Activated CD4-positive, alpha-beta T cell treated with anti-CD3 and anti-CD28 coated beads for 1 hour (primary cell): ENCODE results near the gene ANKRD34A.

Source experiments
- DNase-seq: peaks from one replicate; pipeline ENCODE4 v3.0.0-alpha.2; 2020

Gene ANKRD34A

DNA sequence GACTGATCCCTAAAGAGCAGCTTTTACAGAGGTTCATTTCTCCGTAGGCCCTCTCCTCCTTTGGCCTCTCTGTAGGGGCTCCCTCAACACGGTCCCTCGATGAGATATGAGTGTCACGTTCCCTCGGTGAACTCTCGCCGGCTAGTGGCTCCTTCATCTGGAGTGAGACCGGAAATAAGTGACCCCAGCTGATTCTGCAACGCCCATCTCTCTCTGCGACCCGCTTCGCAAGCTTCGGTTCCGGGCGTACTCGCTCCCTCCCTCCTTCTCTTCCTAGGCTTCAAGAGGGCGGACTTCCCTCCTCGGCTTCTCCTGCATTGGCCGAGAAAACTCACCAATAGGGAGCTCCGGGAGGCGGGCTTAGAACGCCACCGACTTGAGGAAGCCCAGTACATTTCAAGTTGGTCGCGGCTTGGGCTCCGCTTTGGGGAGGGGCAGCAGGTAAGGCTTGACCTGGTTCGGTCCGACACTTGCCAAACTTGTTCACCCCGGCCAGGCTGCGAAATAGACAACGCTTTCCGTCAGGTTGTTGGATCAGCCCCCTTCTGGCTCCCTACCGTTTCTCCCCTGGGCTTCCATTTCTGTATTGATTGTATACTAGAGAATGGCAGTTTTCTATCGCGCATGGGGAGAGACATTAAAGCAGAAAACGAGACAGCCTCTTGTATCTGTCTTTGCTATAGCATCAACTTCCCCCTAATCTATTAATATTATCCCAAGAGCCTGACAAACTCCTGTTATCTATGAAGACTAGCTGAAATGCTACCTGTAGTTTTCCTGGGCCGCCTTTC is at the start of gene ANKRD34A, which contains the start of gene POLR3GL:
Gene ANKRD34A, minus strand, starts transcription at position 248 of the 791 bp plus-strand sequence. CDS start 2,816 bp downstream, outside the sequence.
Gene POLR3GL, plus strand, starts transcription at position 363 of the 791 bp plus-strand sequence. CDS start 10,176 bp downstream, outside the sequence.
- peak; percentile 81 for DNase-seq

DNA sequence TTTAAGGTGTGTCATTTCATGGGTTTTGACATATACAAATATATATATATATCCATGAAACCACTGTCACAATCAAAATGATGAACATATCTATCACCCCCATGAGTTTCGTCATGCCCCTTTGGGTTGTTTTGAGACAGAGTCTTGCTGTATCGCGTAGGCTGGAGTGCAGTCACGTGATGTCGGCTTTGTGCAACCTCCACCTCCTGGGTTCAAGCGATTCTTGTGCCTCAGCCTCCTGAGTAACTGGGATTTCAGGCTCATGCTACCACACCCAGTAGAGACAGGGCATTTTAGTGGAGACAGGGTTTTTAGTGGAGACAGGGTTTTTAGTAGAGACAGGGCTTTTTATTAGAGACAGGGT is 49.2 kb upstream of the ANKRD34A start:
- DNase-seq = no peak

GRCh38 chr1:146012703-146013558 is 48.6 kb upstream of the ANKRD34A start:
- DNase-seq = no peak

DNA sequence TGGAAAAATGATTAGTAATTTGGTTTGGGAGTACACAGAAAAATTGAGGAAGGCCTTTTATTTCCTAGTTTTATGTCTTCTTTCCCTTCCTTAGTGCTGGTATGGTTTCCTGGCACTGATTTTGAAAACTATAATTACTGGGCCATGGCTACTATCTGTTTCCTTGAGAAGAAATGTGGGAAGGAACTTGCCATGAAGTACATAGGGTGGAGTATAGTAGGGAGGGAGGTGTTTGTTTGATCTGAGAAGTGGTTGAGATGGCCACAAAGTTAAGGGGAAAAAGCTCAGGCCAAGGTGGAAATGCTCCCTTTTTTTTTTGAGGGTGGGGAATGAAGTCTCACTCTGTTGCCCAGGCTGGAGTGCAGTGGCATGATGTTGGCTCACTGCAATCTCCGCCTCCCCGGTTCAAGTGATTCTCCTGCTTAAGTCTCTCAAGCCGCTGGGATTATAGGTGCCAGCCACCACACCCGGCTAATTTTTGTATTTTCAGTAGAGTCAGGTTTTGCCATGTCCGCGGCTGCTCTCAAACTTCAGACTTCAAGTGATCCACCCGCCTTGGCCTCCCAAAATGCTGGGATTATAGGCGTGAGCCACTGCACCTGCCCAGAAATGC is 45.9 kb upstream of the ANKRD34A start:
- no peak for DNase-seq

- no peak for DNase-seq
These were observed 43.2 kb upstream of the ANKRD34A start for GRCh38 chr1:146007489-146008133.

DNA sequence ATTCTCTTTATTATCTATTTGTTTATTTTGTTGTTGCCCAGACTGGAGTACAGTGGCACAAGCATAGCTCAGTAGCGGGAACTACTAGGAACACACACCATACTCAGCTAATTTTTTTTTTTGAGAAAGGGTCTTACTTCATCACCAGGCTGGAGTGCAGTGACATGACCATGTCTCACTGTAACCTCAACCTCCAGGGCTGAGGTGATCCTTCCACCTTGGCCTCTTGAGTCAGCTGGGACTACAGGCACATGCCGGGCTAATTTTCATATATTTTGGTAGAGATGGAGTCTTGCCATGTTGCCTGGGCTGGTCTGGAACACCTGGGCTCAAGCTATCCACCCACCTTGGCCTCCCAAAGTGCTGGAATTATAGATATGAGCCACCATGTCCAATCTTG is 37.3 kb upstream of the ANKRD34A start:
- no peak for DNase-seq

- no peak for DNase-seq
These were observed 35.1 kb upstream of the ANKRD34A start for GRCh38 chr1:145999321-146000024.

- no peak for DNase-seq
These were observed 33.3 kb upstream of the ANKRD34A start for GRCh38 chr1:145997718-145998023.

- DNase-seq = no peak
These were observed 32.8 kb upstream of the ANKRD34A start for GRCh38 chr1:145997016-145997717.

- peak; percentile 80 for DNase-seq
These were observed 32.1 kb upstream of the ANKRD34A start, which contains the start of gene TXNIP for GRCh38 chr1:145996433-145997015. TSS of gene TXNIP (minus strand) at chr1:145996579. CDS start at chr1:145996266, 313 bp downstream.

DNA sequence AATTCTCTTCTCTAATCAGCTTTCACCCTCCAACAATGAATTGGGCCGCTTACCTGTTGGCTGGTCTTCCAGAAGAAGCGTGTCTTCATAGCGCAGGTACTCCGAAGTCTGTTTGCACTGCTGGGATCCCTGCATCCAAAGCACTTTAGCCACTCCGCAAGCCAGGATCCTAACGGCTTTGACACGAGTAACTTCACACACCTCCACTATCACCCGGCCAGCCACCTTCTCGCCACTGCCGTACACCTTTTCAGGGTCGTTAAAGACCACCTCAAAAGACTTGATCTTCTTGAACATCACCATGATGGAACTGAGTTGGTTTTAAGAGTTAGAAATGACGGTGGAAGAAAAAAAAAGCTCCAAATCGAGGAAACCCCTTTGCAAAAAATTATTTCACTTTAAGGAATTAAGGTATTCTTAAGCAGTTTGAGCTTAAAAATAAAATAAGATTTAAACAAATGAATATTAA is 31.6 kb upstream of the ANKRD34A start:
- DNase-seq = no peak

GRCh38 chr1:145995148-145995881 is 30.9 kb upstream of the ANKRD34A start:
- DNase-seq = no peak

GRCh38 chr1:145994391-145995120 is 30.2 kb upstream of the ANKRD34A start:
- no peak for DNase-seq

DNA sequence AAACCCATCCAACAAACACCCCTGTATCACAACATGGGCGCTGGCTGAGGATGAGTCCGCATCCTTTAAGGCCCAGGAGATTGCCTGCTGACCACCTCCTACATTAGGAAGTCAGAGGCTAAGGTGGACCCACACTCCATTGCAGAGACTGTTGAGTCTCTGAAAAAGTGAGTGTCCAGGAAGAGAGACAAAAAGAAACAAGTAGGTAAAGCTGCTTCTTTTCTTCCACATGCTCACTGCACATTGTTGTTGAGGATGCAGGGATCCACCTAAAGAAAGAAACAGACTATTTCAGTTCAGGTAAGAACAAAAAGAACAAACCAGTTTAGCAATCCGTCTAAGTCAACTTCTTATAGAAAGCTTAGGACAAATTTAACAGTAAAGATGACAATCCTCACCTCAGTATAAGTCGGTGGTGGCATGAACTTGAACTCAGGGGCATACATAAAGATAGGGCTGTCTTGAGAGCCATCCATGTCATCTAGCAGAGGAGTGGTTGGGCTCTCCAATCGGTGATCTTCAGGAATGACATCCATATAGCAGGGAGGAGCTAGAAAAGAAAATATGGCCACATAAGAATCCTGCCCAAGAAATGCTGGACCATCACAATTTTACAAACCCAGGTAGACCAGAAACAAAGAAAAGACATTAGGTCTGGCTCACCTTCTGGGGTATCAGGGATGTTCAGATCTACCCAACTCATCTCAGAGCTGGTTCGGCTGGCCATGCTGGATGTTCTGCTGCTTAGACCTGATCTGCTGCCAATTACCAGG is 29.4 kb upstream of the ANKRD34A start:
- no peak for DNase-seq

GRCh38 chr1:145992958-145993617 is 28.7 kb upstream of the ANKRD34A start:
- DNase-seq = no peak

GRCh38 chr1:145992502-145992936 is 28.1 kb upstream of the ANKRD34A start:
- no peak for DNase-seq

GRCh38 chr1:145991735-145992412 is 27.5 kb upstream of the ANKRD34A start:
- DNase-seq = no peak
